ENCODE measurements around the gene TRIO. TPM values are rescaled to one million over a fixed set of nuclear protein-coding genes. Genes with fewer than 3 reads are reported as not detected.

The TRIO gene
- total RNA-seq, 4 donors from 2014 or later = 112 to 155 (median 145) TPM

DNA sequence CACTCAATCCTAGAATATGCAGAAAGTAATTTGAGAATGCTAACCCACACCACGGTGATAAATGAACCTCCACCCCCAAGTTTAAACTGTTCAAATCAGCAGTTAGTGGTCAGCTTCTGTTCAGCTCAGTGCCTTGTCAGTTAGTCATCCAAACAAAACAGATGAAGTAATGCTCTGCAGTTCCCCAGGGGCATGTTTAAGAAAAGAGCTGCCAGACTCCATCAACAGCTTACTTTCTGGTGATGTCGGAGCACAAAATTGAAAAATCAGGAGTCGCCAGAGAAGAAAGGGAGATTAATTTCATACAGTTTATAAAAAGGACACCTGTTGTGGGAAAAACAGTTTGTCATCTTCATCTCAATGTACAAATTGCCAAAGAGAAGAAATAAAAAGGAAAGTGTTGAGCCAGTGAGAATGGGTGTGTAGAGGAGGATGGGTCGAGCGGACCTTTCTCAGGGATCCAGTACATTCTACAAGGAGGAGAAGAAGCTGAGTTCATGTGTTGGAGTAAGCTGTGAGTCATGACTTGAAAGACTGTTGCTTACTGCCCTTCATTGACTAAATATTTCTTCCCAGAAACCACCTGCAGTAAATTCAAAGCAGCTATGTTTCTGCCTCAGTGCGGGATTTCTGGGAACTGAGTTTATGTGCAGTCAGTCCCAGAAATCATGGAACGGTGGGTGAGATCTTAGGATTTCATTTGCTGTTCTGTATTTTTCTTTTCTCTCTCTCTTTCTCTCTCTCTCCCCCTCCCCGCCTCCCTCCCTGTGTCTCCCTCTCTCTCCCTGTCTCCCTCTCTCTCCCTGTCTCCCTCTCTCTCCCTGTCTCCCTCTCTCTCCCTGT, 13.7 kb downstream of the TRIO start:
- no peaks in the 10 kb centered on the region for H3K27me3 ChIP-seq
- no peaks in the 10 kb centered on the region for H3K36me3 ChIP-seq
- peak overlapping the region; percentile 24 to 51 (median 35) for H3K4me3 ChIP-seq
- no peak for DNase-seq (ENCODE audit: extremely low spot score)
- TF ChIP-seq POLR2A (IDR thresholded peaks at IDR 0.05; ENCODE audit: low read depth) (no peak), EP300 (IDR thresholded peaks at IDR 0.05) (peak; percentile 77), POLR2AphosphoS5 (IDR thresholded peaks at IDR 0.05) (peak in 1 of 2 donors; percentile 65)
- TF ChIP-seq, protein P1, sequence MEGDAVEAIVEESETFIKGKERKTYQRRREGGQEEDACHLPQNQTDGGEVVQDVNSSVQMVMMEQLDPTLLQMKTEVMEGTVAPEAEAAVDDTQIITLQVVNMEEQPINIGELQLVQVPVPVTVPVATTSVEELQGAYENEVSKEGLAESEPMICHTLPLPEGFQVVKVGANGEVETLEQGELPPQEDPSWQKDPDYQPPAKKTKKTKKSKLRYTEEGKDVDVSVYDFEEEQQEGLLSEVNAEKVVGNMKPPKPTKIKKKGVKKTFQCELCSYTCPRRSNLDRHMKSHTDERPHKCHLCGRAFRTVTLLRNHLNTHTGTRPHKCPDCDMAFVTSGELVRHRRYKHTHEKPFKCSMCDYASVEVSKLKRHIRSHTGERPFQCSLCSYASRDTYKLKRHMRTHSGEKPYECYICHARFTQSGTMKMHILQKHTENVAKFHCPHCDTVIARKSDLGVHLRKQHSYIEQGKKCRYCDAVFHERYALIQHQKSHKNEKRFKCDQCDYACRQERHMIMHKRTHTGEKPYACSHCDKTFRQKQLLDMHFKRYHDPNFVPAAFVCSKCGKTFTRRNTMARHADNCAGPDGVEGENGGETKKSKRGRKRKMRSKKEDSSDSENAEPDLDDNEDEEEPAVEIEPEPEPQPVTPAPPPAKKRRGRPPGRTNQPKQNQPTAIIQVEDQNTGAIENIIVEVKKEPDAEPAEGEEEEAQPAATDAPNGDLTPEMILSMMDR (IDR thresholded peaks at IDR 0.05) = no peak
- intact Hi-C loops (cut with DNase I) = loop anchor here (5.0 kb wide), 1 partner anchor 40 kb away; no protein-coding TSS in a partner anchor
- H3K9me3 ChIP-seq = no peaks in the 10 kb centered on the region
- peaks cover 72 to 100% (median 92%) of the 10 kb centered on the region in 4 donors for H3K4me1 ChIP-seq
- H3K27ac ChIP-seq (replicated peaks in 1 of 4) = peak overlapping the region; percentile 79 to 87 (median 82)
- 18% methylated on average over 8 of the region's 8 CpGs for WGBS

DNA sequence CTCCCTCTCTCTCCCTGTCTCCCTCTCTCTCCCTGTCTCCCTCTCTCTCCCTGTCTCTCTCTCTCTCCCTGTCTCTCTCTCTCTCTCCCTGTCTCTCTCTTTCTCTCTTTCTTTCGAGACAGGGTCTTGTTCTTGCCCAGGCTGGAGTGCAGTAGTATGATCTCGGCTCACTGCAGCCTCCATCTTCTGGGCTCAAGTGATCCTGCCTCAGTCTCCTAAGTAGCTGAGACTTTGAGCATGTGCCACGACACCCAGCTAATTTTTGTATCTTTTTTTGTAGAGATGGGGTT, 14.3 kb downstream of the TRIO start:
- Histone ChIP-seq H3K9me3 (no peaks in the 10 kb centered on the region), H3K4me1 (peaks cover 68 to 100% (median 92%) of the 10 kb centered on the region in 4 donors), H3K27ac (replicated peaks in 1 of 4) (peak overlapping the region; percentile 79 to 87 (median 82)), H3K36me3 (no peaks in the 10 kb centered on the region), H3K27me3 (no peaks in the 10 kb centered on the region), H3K4me3 (no peak overlapping the region)
- intact Hi-C loops (cut with DNase I) = loop anchor here (5.0 kb wide), 1 partner anchor 40 kb away; no protein-coding TSS in a partner anchor
- TF ChIP-seq EP300 (IDR thresholded peaks at IDR 0.05) (no peak), POLR2AphosphoS5 (IDR thresholded peaks at IDR 0.05) (no peak), POLR2A (IDR thresholded peaks at IDR 0.05; ENCODE audit: low read depth) (no peak)
- TF ChIP-seq, protein P1 (IDR thresholded peaks at IDR 0.05) = no peak
- 76% methylated on average over 3 of the region's 3 CpGs for WGBS
- DNase-seq (ENCODE audit: extremely low spot score) = no peak

DNA sequence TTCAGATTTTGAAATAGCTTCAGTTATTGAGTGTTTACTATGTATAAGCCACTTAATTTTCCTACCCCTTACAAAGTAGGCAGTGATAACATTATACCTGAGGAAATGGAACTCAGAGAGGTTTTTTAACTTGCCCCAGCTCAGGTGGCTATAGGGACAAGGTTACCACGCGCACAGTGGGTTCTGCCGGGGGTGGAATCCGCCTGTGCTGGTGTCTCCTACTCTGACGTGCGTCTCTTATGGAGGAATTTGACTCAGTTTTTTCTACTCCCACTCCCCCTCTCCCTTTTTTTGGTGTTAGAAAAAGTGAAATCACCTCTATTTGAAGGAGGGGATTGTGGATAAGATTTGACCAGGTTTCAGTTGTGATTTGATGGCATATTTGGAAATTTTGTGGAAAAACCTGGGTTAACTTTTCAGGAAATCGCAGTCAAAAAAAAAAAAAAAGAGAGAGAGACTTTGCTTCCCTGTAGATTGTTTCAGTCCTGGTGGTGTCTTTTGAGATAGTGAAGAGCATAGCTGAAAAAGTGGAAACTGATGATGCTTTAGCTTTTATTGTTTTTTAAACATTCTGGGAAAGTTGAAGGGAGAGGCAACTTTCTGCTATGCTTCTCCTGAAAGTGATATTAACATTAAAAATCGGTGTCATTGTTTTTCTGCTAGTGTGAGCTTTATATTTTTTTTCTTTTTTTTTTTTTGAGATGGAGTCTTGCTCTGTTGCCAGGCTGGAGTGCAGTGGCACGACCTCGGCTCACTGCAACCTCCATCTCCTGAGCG, 15.9 kb downstream of the TRIO start:
- Histone ChIP-seq H3K4me1 (peaks cover 52 to 87% (median 79%) of the 10 kb centered on the region in 4 donors), H3K27me3 (no peaks in the 10 kb centered on the region), H3K9me3 (peaks cover 0 to 2% (median 0%) of the 10 kb centered on the region in 4 donors), H3K4me3 (no peak overlapping the region), H3K27ac (replicated peaks in 1 of 4) (peak overlapping the region in 1 of 4 donors; percentile 87), H3K36me3 (no peaks in the 10 kb centered on the region)
- intact Hi-C loops (cut with DNase I) = loop anchor here (5.0 kb wide), 1 partner anchor 38 kb away; no protein-coding TSS in a partner anchor
- 93% methylated on average over 11 of the region's 11 CpGs for WGBS
- DNase-seq (ENCODE audit: extremely low spot score) = no peak
- TF ChIP-seq, protein P1 (IDR thresholded peaks at IDR 0.05) = no peak
- TF ChIP-seq POLR2AphosphoS5 (IDR thresholded peaks at IDR 0.05) (no peak), EP300 (IDR thresholded peaks at IDR 0.05) (no peak), POLR2A (IDR thresholded peaks at IDR 0.05; ENCODE audit: low read depth) (no peak)

DNA sequence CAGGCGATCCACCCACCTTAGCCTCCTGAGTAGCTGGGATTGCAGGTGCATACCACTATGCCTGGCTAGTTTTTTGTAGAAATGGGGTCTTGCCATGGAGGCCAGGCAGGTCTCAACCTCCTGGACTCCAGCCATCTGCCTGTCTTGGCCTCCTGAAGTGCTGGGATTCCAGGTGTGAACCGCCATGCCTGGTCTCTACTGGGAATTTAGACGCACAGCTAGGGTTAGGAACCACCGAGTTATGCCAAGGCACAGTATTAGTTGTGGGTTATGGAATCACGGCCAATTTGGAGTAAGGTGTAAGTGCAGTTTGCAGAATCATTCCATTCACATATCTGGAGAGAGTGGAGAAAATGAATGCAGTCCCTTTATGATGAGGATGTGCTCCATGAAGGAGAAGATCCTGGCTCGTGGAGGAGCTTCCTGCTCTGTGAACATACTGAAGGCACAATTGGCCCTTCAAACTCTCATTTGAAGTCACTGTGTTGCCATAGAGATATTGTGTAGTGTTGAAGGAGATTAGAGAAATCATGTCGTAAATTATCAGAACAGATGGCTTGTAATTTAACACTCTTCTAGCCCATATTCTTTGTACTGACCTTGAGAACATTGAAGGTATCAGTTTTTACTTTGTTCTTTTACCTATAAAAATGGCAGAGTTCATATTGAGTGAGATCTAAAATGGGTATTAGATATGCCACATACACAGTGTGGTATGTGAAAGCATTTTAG, 18.8 kb downstream of the TRIO start:
- Histone ChIP-seq H3K27me3 (no peaks in the 10 kb centered on the region), H3K9me3 (peaks cover 0 to 6% (median 0%) of the 10 kb centered on the region in 4 donors), H3K4me3 (no peak overlapping the region), H3K4me1 (peaks cover 43 to 82% (median 73%) of the 10 kb centered on the region in 4 donors), H3K36me3 (no peaks in the 10 kb centered on the region), H3K27ac (replicated peaks in 1 of 4) (no peak overlapping the region)
- intact Hi-C loops (cut with DNase I) = no loop called here
- TF ChIP-seq POLR2AphosphoS5 (IDR thresholded peaks at IDR 0.05) (no peak), EP300 (IDR thresholded peaks at IDR 0.05) (no peak), POLR2A (IDR thresholded peaks at IDR 0.05; ENCODE audit: low read depth) (no peak)
- TF ChIP-seq, protein P1 (IDR thresholded peaks at IDR 0.05) = no peak
- 86% methylated on average over 6 of the region's 7 CpGs for WGBS
- no peak for DNase-seq (ENCODE audit: extremely low spot score)
